H9 (cell line): ENCODE data around the gene SPATA25. TPM values are rescaled to one million over a fixed set of nuclear protein-coding genes. Genes with fewer than 3 reads are reported as not detected.

Experiments used
- DNase-seq: peaks from one replicate; pipeline ENCODE4 v3.0.0-alpha.2; 2017
- H2AFZ ChIP-seq: one replicate; pipeline ENCODE4 v1.6.1; 2013; ENCODE audit warnings: mild to moderate bottlenecking, low read length, control low read depth, moderate library complexity
- H2AK5ac ChIP-seq: 2 replicates; pipeline ENCODE4 v1.6.1; 2013; ENCODE audit warnings: low read length, control low read depth, mixed read lengths; ENCODE audit not compliant: insufficient read length
- H2BK120ac ChIP-seq: one replicate; pipeline ENCODE4 v1.6.1; 2013; ENCODE audit warnings: low read depth, mild to moderate bottlenecking, low read length, control low read depth, inconsistent platforms; ENCODE audit not compliant: poor library complexity, severe bottlenecking
- H2BK12ac ChIP-seq: 2 replicates; pipeline ENCODE4 v1.6.1; 2013; ENCODE audit warnings: low read length, control low read depth, mixed read lengths, low read depth; ENCODE audit not compliant: insufficient read length
- H2BK15ac ChIP-seq: 2 replicates; pipeline ENCODE4 v1.6.1; 2013; ENCODE audit warnings: low read depth, low read length, control low read depth
- H2BK20ac ChIP-seq: one replicate; pipeline ENCODE4 v1.6.1; 2013; ENCODE audit warnings: low read depth, mild to moderate bottlenecking, low read length, control low read depth, inconsistent platforms; ENCODE audit not compliant: poor library complexity, severe bottlenecking
- H2BK5ac ChIP-seq: 2 replicates; pipeline ENCODE4 v1.6.1; 2013; ENCODE audit warnings: low read length, control low read depth, mixed read lengths; ENCODE audit not compliant: insufficient read length
- H3K14ac ChIP-seq: 2 replicates; pipeline ENCODE4 v1.6.1; 2013; ENCODE audit warnings: low read length, control low read depth; ENCODE audit not compliant: insufficient read depth
- H3K18ac ChIP-seq: 2 replicates; pipeline ENCODE4 v1.6.1; 2013; ENCODE audit warnings: low read depth, mild to moderate bottlenecking, mixed read lengths, low read length, control low read depth; ENCODE audit not compliant: insufficient read length
- H3K23ac ChIP-seq: 2 replicates; pipeline ENCODE4 v1.6.1; 2013; ENCODE audit warnings: low read length, control low read depth, mixed read lengths, low read depth; ENCODE audit not compliant: insufficient read length
- H3K23me2 ChIP-seq: 2 replicates; pipeline ENCODE4 v1.6.1; 2013; ENCODE audit warnings: low read depth, mild to moderate bottlenecking, mixed read lengths, low read length, control low read depth; ENCODE audit not compliant: insufficient read length, poor library complexity, severe bottlenecking
- H3K27ac ChIP-seq: 2 replicates; pipeline ENCODE4 v1.5.1; 2013; ENCODE audit warnings: low read length, control low read depth, mixed read lengths, low read depth; ENCODE audit not compliant: insufficient read length
- H3K27me3 ChIP-seq: 2 replicates; pipeline ENCODE4 v1.6.1; 2013; ENCODE audit warnings: low read length, control low read depth, inconsistent platforms; ENCODE audit not compliant: insufficient read depth
- H3K4ac ChIP-seq: 2 replicates; pipeline ENCODE4 v1.6.1; 2013; ENCODE audit warnings: low read depth, mild to moderate bottlenecking, control low read depth, inconsistent platforms, low read length, moderate library complexity
- H3K4me1 ChIP-seq: 2 replicates; pipeline ENCODE4 v1.6.1; 2013; ENCODE audit warnings: low read length, control low read depth, inconsistent platforms; ENCODE audit not compliant: insufficient read depth
- H3K4me2 ChIP-seq: 2 replicates; pipeline ENCODE4 v1.6.1; 2013; ENCODE audit warnings: low read length, control low read depth, mixed read lengths; ENCODE audit not compliant: insufficient read length, insufficient read depth
- H3K56ac ChIP-seq: 2 replicates; pipeline ENCODE4 v1.6.1; 2013; ENCODE audit warnings: low read depth, mild to moderate bottlenecking, mixed read lengths, low read length, control low read depth; ENCODE audit not compliant: insufficient read length
- H3K79me1 ChIP-seq: 2 replicates; pipeline ENCODE4 v1.6.1; 2013; ENCODE audit warnings: low read depth, mild to moderate bottlenecking, moderate library complexity, low read length, control low read depth, inconsistent platforms; ENCODE audit not compliant: insufficient read depth, poor library complexity, severe bottlenecking
- H3K79me2 ChIP-seq: 2 replicates; pipeline ENCODE4 v1.6.1; 2013; ENCODE audit warnings: low read length, control low read depth, inconsistent platforms; ENCODE audit not compliant: insufficient read depth
- H3K9ac ChIP-seq: 2 replicates; pipeline ENCODE4 v1.6.1; 2013; ENCODE audit warnings: low read length, control low read depth, mixed read lengths; ENCODE audit not compliant: insufficient read length; ENCODE audit errors: extremely low read depth
- H3K9me3 ChIP-seq: one replicate; pipeline ENCODE4 v1.6.1; 2013; ENCODE audit warnings: low read depth, low read length, inconsistent platforms; ENCODE audit not compliant: control insufficient read depth
- H3T11ph ChIP-seq: one replicate; pipeline ENCODE4 v1.6.1; 2013; ENCODE audit warnings: mild to moderate bottlenecking, low read length, control low read depth, inconsistent platforms
- H4K20me1 ChIP-seq: one replicate; pipeline ENCODE4 v1.6.1; 2013; ENCODE audit not compliant: control insufficient read depth, insufficient read length, insufficient read depth
- H4K5ac ChIP-seq: 2 replicates; pipeline ENCODE4 v1.6.1; 2013; ENCODE audit warnings: low read depth, mild to moderate bottlenecking, mixed read lengths, low read length, control low read depth; ENCODE audit not compliant: insufficient read length
- H4K8ac ChIP-seq: replicated peaks from 2 replicates; pipeline ENCODE4 v1.6.1; 2013; ENCODE audit warnings: low read length, control low read depth, mixed read lengths, low read depth; ENCODE audit not compliant: insufficient read length
- H4K91ac ChIP-seq: 2 replicates; pipeline ENCODE4 v1.6.1; 2013; ENCODE audit warnings: low read depth, mild to moderate bottlenecking, moderate library complexity, mixed read lengths, low read length, control low read depth; ENCODE audit not compliant: insufficient read length
- H3K27ac Mint-ChIP-seq, 3 experiments: 2 replicates in 2 of 3; 3 replicates in 1 of 3; pipeline ENCODE4 v1.8.0; 2020 to 2021; ENCODE audit warnings: mixed read lengths in 3 of 3, mild to moderate bottlenecking in 1 of 3, moderate library complexity in 1 of 3
- H3K27me3 Mint-ChIP-seq: 2 replicates; pipeline ENCODE4 v1.8.0; 2021; ENCODE audit warnings: low read depth, mild to moderate bottlenecking, moderate library complexity, mixed read lengths
- H3K36me3 Mint-ChIP-seq, 3 experiments: 2 replicates in 2 of 3; 3 replicates in 1 of 3; pipeline ENCODE4 v1.8.0; 2020 to 2021; ENCODE audit warnings: low read depth in 3 of 3, mixed read lengths in 3 of 3; ENCODE audit not compliant: insufficient read depth in 1 of 3
- H3K4me1 Mint-ChIP-seq, 2 experiments: 2 replicates each; pipeline ENCODE4 v1.8.0; 2020; ENCODE audit warnings: mixed read lengths in 2 of 2
- H3K4me3 Mint-ChIP-seq, 2 experiments: 2 replicates in 1 of 2; 3 replicates in 1 of 2; pipeline ENCODE4 v1.8.0; 2020 to 2021; ENCODE audit warnings: mild to moderate bottlenecking in 2 of 2, mixed read lengths in 2 of 2, moderate library complexity in 1 of 2
- H3K9me3 Mint-ChIP-seq, 2 experiments: 2 replicates in 1 of 2; 3 replicates in 1 of 2; pipeline ENCODE4 v1.8.0; 2020; ENCODE audit warnings: mild to moderate bottlenecking in 2 of 2, mixed read lengths in 2 of 2, moderate library complexity in 1 of 2
- CTCF ChIP-seq: fragments of 200-600 bp; sonication (generic); conservative IDR thresholded peaks from 3 replicates; pipeline ENCODE4 v1.8.0; 2021; ENCODE audit warnings: antibody characterized with exemption, mild to moderate bottlenecking
- WGBS: extraction: QIAGEN DNeasy Blood & Tissue Kit; methylation state at CpG from one replicate; pipeline ENCODE4 v1.1.7; 2013; ENCODE audit warnings: missing lambda C conversion rate, low lambda C conversion rate, mixed read lengths; ENCODE audit not compliant: insufficient read length; ENCODE audit errors: extremely low coverage; 5-methylcytosine and 5-hydroxymethylcytosine counted together
- total RNA-seq: library from RNA; stranded (reverse); gene quantifications from 2 replicates; pipeline ENCODE4 v1.2.1, GENCODE V29; 2021

Gene SPATA25
- total RNA-seq, 1 experiment from 2014 or later, result 2.4 TPM

GRCh38 chr20:45917790-45918141, 30.3 kb upstream of the SPATA25 start:
- H3K56ac ChIP-seq, result no peak overlapping the region
- DNase-seq, result no peak
- peaks cover 4% of the 10 kb centered on the region for H3K27me3 Mint-ChIP-seq
- no peak overlapping the region for H3K4me3 Mint-ChIP-seq
- no peak overlapping the region for H3K18ac ChIP-seq
- H3K23me2 ChIP-seq, result no peaks in the 10 kb centered on the region
- no peaks in the 10 kb centered on the region for H3K79me2 ChIP-seq
- no peak overlapping the region for H2BK20ac ChIP-seq
- H2BK12ac ChIP-seq, result no peak overlapping the region
- no peak overlapping the region for H2BK15ac ChIP-seq
- no peak overlapping the region for H4K91ac ChIP-seq
- H3K9me3 ChIP-seq, result no peaks in the 10 kb centered on the region
- no CpG with 5 or more reads among the region's 5 CpGs for WGBS
- no peak overlapping the region for H3K9ac ChIP-seq
- no peaks in the 10 kb centered on the region for H3K79me1 ChIP-seq
- H4K20me1 ChIP-seq, result no peaks in the 10 kb centered on the region
- H2AFZ ChIP-seq, result no peak overlapping the region
- no peaks in the 10 kb centered on the region for H3K4me1 ChIP-seq
- H3K9me3 Mint-ChIP-seq, result no peaks in the 10 kb centered on the region
- peaks cover 7 to 13% of the 10 kb centered on the region in 2 experiments; a peak in 3 of 4 replicates for H3K4me1 Mint-ChIP-seq
- no peak overlapping the region for H3K4ac ChIP-seq
- no peaks in the 10 kb centered on the region for H3K36me3 Mint-ChIP-seq
- TF ChIP-seq CTCF, result no peak
- no peak overlapping the region for H3K27ac Mint-ChIP-seq
- no peak overlapping the region for H3K14ac ChIP-seq
- no peak overlapping the region for H4K8ac ChIP-seq
- H4K5ac ChIP-seq, result no peak overlapping the region
- H3K27me3 ChIP-seq, result no peaks in the 10 kb centered on the region
- no peak overlapping the region for H2AK5ac ChIP-seq
- H2BK120ac ChIP-seq, result no peak overlapping the region
- no peak overlapping the region for H2BK5ac ChIP-seq
- H3T11ph ChIP-seq, result no peak overlapping the region
- no peak overlapping the region for H3K23ac ChIP-seq
- H3K27ac ChIP-seq, result no peak overlapping the region
- no peak overlapping the region for H3K4me2 ChIP-seq
